IPS DF 6.9 (cell line): ENCODE results near the gene PLXNB2.

Experiments
- DNase-seq: peaks from one replicate; pipeline ENCODE4 v3.0.0-alpha.2; 2013; ENCODE audit warnings: low read depth, low spot score
- H3K27ac ChIP-seq: one replicate; pipeline ENCODE4 v1.5.1; 2013; ENCODE audit warnings: low read length, control low read depth
- H3K27me3 ChIP-seq: 2 replicates; pipeline ENCODE4 v1.6.1; 2013; ENCODE audit warnings: mild to moderate bottlenecking, low read length; ENCODE audit not compliant: control insufficient read depth, insufficient read depth
- H3K36me3 ChIP-seq: 2 replicates; pipeline ENCODE4 v1.6.1; 2013; ENCODE audit warnings: low read length; ENCODE audit not compliant: control insufficient read depth, insufficient read depth
- H3K4me1 ChIP-seq: 2 replicates; pipeline ENCODE4 v1.6.1; 2013; ENCODE audit warnings: low read length; ENCODE audit not compliant: control insufficient read depth, insufficient read depth
- H3K4me3 ChIP-seq: 2 replicates; pipeline ENCODE4 v1.5.1; 2013; ENCODE audit warnings: mild to moderate bottlenecking, low read length
- H3K9me3 ChIP-seq: 2 replicates; pipeline ENCODE4 v1.6.1; 2013; ENCODE audit warnings: low read length, inconsistent platforms; ENCODE audit not compliant: control insufficient read depth, insufficient read depth
- WGBS: extraction: QIAGEN DNeasy Blood & Tissue Kit; methylation state at CpG from one replicate; pipeline ENCODE4 v1.1.7; 2013; ENCODE audit warnings: mixed read lengths, missing lambda C conversion rate; ENCODE audit not compliant: insufficient read length, insufficient coverage; 5-methylcytosine and 5-hydroxymethylcytosine counted together

Gene PLXNB2

GRCh38 chr22:50272044-50272802, 35.2 kb downstream of the PLXNB2 start:
- peaks cover 4% of the 10 kb centered on the region; the same call in 1 of the 2 replicates for H3K4me1 ChIP-seq
- H3K27me3 ChIP-seq: peaks cover 21% of the 10 kb centered on the region
- no peak for DNase-seq
- no CpG with 5 or more reads among the region's 26 CpGs for WGBS
- H3K4me3 ChIP-seq: no peak overlapping the region
- H3K27ac ChIP-seq: no peak overlapping the region
- H3K36me3 ChIP-seq: peaks cover 18% of the 10 kb centered on the region
- no peaks in the 10 kb centered on the region for H3K9me3 ChIP-seq

GRCh38 chr22:50271519-50271970, 35.9 kb downstream of the PLXNB2 start:
- no peak overlapping the region for H3K27ac ChIP-seq
- H3K4me3 ChIP-seq: peak overlapping the region; percentile 2; the same call in 1 of the 2 replicates
- peaks cover 16% of the 10 kb centered on the region for H3K36me3 ChIP-seq
- no peak for DNase-seq
- no CpG with 5 or more reads among the region's 45 CpGs for WGBS
- H3K4me1 ChIP-seq: peaks cover 5% of the 10 kb centered on the region; the same call in 1 of the 2 replicates
- no peaks in the 10 kb centered on the region for H3K9me3 ChIP-seq
- H3K27me3 ChIP-seq: peaks cover 21% of the 10 kb centered on the region

GRCh38 chr22:50270666-50271394, 36.6 kb downstream of the PLXNB2 start:
- no peak for DNase-seq
- peaks cover 21% of the 10 kb centered on the region for H3K27me3 ChIP-seq
- H3K4me3 ChIP-seq: peak overlapping the region; percentile 6; the same call in 1 of the 2 replicates
- H3K4me1 ChIP-seq: peaks cover 5% of the 10 kb centered on the region; the same call in 1 of the 2 replicates
- H3K27ac ChIP-seq: no peak overlapping the region
- no peaks in the 10 kb centered on the region for H3K9me3 ChIP-seq
- no CpG with 5 or more reads among the region's 53 CpGs for WGBS
- H3K36me3 ChIP-seq: peaks cover 9% of the 10 kb centered on the region; the same call in 1 of the 2 replicates

GRCh38 chr22:50269970-50270665, 37.3 kb downstream of the PLXNB2 start, which contains the start of gene MAPK11:
TSS of gene MAPK11 (minus strand) at chr22:50270380. CDS start at chr22:50270292, 88 bp downstream.
- Histone ChIP-seq H3K36me3 (peaks cover 2% of the 10 kb centered on the region; the same call in 1 of the 2 replicates), H3K4me1 (peaks cover 5% of the 10 kb centered on the region; the same call in 1 of the 2 replicates), H3K9me3 (no peaks in the 10 kb centered on the region), H3K27me3 (peaks cover 21% of the 10 kb centered on the region), H3K4me3 (peak within 1 kb of the TSS; percentile 12; the same call in 1 of the 2 replicates), H3K27ac (no peak within 1 kb of the TSS)
- DNase-seq: no peak
- WGBS: no CpG with 5 or more reads among the region's 92 CpGs

GRCh38 chr22:50269573-50269969, 37.9 kb downstream of the PLXNB2 start:
- peaks cover 21% of the 10 kb centered on the region for H3K27me3 ChIP-seq
- H3K9me3 ChIP-seq: no peaks in the 10 kb centered on the region
- H3K27ac ChIP-seq: no peak overlapping the region
- no peak for DNase-seq
- no peaks in the 10 kb centered on the region for H3K36me3 ChIP-seq
- H3K4me1 ChIP-seq: peaks cover 5% of the 10 kb centered on the region; the same call in 1 of the 2 replicates
- H3K4me3 ChIP-seq: peak overlapping the region; percentile 12; the same call in 1 of the 2 replicates
- WGBS: no CpG with 5 or more reads among the region's 18 CpGs

GRCh38 chr22:50268655-50269113, 38.8 kb downstream of the PLXNB2 start:
- Histone ChIP-seq H3K36me3 (no peaks in the 10 kb centered on the region), H3K9me3 (no peaks in the 10 kb centered on the region), H3K4me1 (peaks cover 5% of the 10 kb centered on the region; the same call in 1 of the 2 replicates), H3K27ac (no peak overlapping the region), H3K27me3 (peaks cover 21% of the 10 kb centered on the region), H3K4me3 (no peak overlapping the region)
- no CpG with 5 or more reads among the region's 9 CpGs for WGBS
- no peak for DNase-seq

- Histone ChIP-seq H3K4me1 (peaks cover 7% of the 10 kb centered on the region; the same call in 1 of the 2 replicates), H3K36me3 (no peaks in the 10 kb centered on the region), H3K27me3 (peaks cover 21% of the 10 kb centered on the region), H3K27ac (no peak overlapping the region), H3K4me3 (peak overlapping the region; percentile 35; the same call in 1 of the 2 replicates), H3K9me3 (no peaks in the 10 kb centered on the region)
- DNase-seq: no peak
- no CpG with 5 or more reads among the region's 75 CpGs for WGBS
Observed at GRCh38 chr22:50267591-50268390, 39.7 kb downstream of the PLXNB2 start.

- Histone ChIP-seq H3K27ac (no peak overlapping the region), H3K36me3 (no peaks in the 10 kb centered on the region), H3K27me3 (peaks cover 21% of the 10 kb centered on the region), H3K4me3 (peak overlapping the region; percentile 35; the same call in 1 of the 2 replicates), H3K4me1 (peaks cover 14% of the 10 kb centered on the region), H3K9me3 (no peaks in the 10 kb centered on the region)
- no CpG with 5 or more reads among the region's 37 CpGs for WGBS
- DNase-seq: no peak
Observed at GRCh38 chr22:50266994-50267393, 40.5 kb downstream of the PLXNB2 start.

GRCh38 chr22:50264946-50265669, 42.3 kb downstream of the PLXNB2 start:
- no peaks in the 10 kb centered on the region for H3K9me3 ChIP-seq
- H3K27ac ChIP-seq: no peak overlapping the region
- no peak overlapping the region for H3K4me3 ChIP-seq
- peaks cover 14% of the 10 kb centered on the region for H3K4me1 ChIP-seq
- no CpG with 5 or more reads among the region's 15 CpGs for WGBS
- peaks cover 23% of the 10 kb centered on the region for H3K27me3 ChIP-seq
- no peak for DNase-seq
- H3K36me3 ChIP-seq: no peaks in the 10 kb centered on the region
